H9 (cell line): Measurements from ENCODE around the gene PON2. TPM values are rescaled to one million over a fixed set of nuclear protein-coding genes. Genes with fewer than 3 reads are reported as not detected.

Source experiments
- DNase-seq: peaks from one replicate; pipeline ENCODE4 v3.0.0-alpha.2; 2017
- H2AFZ ChIP-seq: one replicate; pipeline ENCODE4 v1.6.1; 2013; ENCODE audit warnings: mild to moderate bottlenecking, low read length, control low read depth, moderate library complexity
- H2AK5ac ChIP-seq: 2 replicates; pipeline ENCODE4 v1.6.1; 2013; ENCODE audit warnings: low read length, control low read depth, mixed read lengths; ENCODE audit not compliant: insufficient read length
- H2BK120ac ChIP-seq: one replicate; pipeline ENCODE4 v1.6.1; 2013; ENCODE audit warnings: low read depth, mild to moderate bottlenecking, low read length, control low read depth, inconsistent platforms; ENCODE audit not compliant: poor library complexity, severe bottlenecking
- H2BK12ac ChIP-seq: 2 replicates; pipeline ENCODE4 v1.6.1; 2013; ENCODE audit warnings: low read length, control low read depth, mixed read lengths, low read depth; ENCODE audit not compliant: insufficient read length
- H2BK15ac ChIP-seq: 2 replicates; pipeline ENCODE4 v1.6.1; 2013; ENCODE audit warnings: low read depth, low read length, control low read depth
- H2BK20ac ChIP-seq: one replicate; pipeline ENCODE4 v1.6.1; 2013; ENCODE audit warnings: low read depth, mild to moderate bottlenecking, low read length, control low read depth, inconsistent platforms; ENCODE audit not compliant: poor library complexity, severe bottlenecking
- H2BK5ac ChIP-seq: 2 replicates; pipeline ENCODE4 v1.6.1; 2013; ENCODE audit warnings: low read length, control low read depth, mixed read lengths; ENCODE audit not compliant: insufficient read length
- H3K14ac ChIP-seq: 2 replicates; pipeline ENCODE4 v1.6.1; 2013; ENCODE audit warnings: low read length, control low read depth; ENCODE audit not compliant: insufficient read depth
- H3K18ac ChIP-seq: 2 replicates; pipeline ENCODE4 v1.6.1; 2013; ENCODE audit warnings: low read depth, mild to moderate bottlenecking, mixed read lengths, low read length, control low read depth; ENCODE audit not compliant: insufficient read length
- H3K23ac ChIP-seq: 2 replicates; pipeline ENCODE4 v1.6.1; 2013; ENCODE audit warnings: low read length, control low read depth, mixed read lengths, low read depth; ENCODE audit not compliant: insufficient read length
- H3K23me2 ChIP-seq: 2 replicates; pipeline ENCODE4 v1.6.1; 2013; ENCODE audit warnings: low read depth, mild to moderate bottlenecking, mixed read lengths, low read length, control low read depth; ENCODE audit not compliant: insufficient read length, poor library complexity, severe bottlenecking
- H3K27ac ChIP-seq: 2 replicates; pipeline ENCODE4 v1.5.1; 2013; ENCODE audit warnings: low read length, control low read depth, mixed read lengths, low read depth; ENCODE audit not compliant: insufficient read length
- H3K27me3 ChIP-seq: 2 replicates; pipeline ENCODE4 v1.6.1; 2013; ENCODE audit warnings: low read length, control low read depth, inconsistent platforms; ENCODE audit not compliant: insufficient read depth
- H3K4ac ChIP-seq: 2 replicates; pipeline ENCODE4 v1.6.1; 2013; ENCODE audit warnings: low read depth, mild to moderate bottlenecking, control low read depth, inconsistent platforms, low read length, moderate library complexity
- H3K4me1 ChIP-seq: 2 replicates; pipeline ENCODE4 v1.6.1; 2013; ENCODE audit warnings: low read length, control low read depth, inconsistent platforms; ENCODE audit not compliant: insufficient read depth
- H3K4me2 ChIP-seq: 2 replicates; pipeline ENCODE4 v1.6.1; 2013; ENCODE audit warnings: low read length, control low read depth, mixed read lengths; ENCODE audit not compliant: insufficient read length, insufficient read depth
- H3K56ac ChIP-seq: 2 replicates; pipeline ENCODE4 v1.6.1; 2013; ENCODE audit warnings: low read depth, mild to moderate bottlenecking, mixed read lengths, low read length, control low read depth; ENCODE audit not compliant: insufficient read length
- H3K79me1 ChIP-seq: 2 replicates; pipeline ENCODE4 v1.6.1; 2013; ENCODE audit warnings: low read depth, mild to moderate bottlenecking, moderate library complexity, low read length, control low read depth, inconsistent platforms; ENCODE audit not compliant: insufficient read depth, poor library complexity, severe bottlenecking
- H3K79me2 ChIP-seq: 2 replicates; pipeline ENCODE4 v1.6.1; 2013; ENCODE audit warnings: low read length, control low read depth, inconsistent platforms; ENCODE audit not compliant: insufficient read depth
- H3K9ac ChIP-seq: 2 replicates; pipeline ENCODE4 v1.6.1; 2013; ENCODE audit warnings: low read length, control low read depth, mixed read lengths; ENCODE audit not compliant: insufficient read length; ENCODE audit errors: extremely low read depth
- H3K9me3 ChIP-seq: one replicate; pipeline ENCODE4 v1.6.1; 2013; ENCODE audit warnings: low read depth, low read length, inconsistent platforms; ENCODE audit not compliant: control insufficient read depth
- H3T11ph ChIP-seq: one replicate; pipeline ENCODE4 v1.6.1; 2013; ENCODE audit warnings: mild to moderate bottlenecking, low read length, control low read depth, inconsistent platforms
- H4K20me1 ChIP-seq: one replicate; pipeline ENCODE4 v1.6.1; 2013; ENCODE audit not compliant: control insufficient read depth, insufficient read length, insufficient read depth
- H4K5ac ChIP-seq: 2 replicates; pipeline ENCODE4 v1.6.1; 2013; ENCODE audit warnings: low read depth, mild to moderate bottlenecking, mixed read lengths, low read length, control low read depth; ENCODE audit not compliant: insufficient read length
- H4K8ac ChIP-seq: replicated peaks from 2 replicates; pipeline ENCODE4 v1.6.1; 2013; ENCODE audit warnings: low read length, control low read depth, mixed read lengths, low read depth; ENCODE audit not compliant: insufficient read length
- H4K91ac ChIP-seq: 2 replicates; pipeline ENCODE4 v1.6.1; 2013; ENCODE audit warnings: low read depth, mild to moderate bottlenecking, moderate library complexity, mixed read lengths, low read length, control low read depth; ENCODE audit not compliant: insufficient read length
- H3K27ac Mint-ChIP-seq, 3 experiments: 2 replicates in 2 of 3; 3 replicates in 1 of 3; pipeline ENCODE4 v1.8.0; 2020 to 2021; ENCODE audit warnings: mixed read lengths in 3 of 3, mild to moderate bottlenecking in 1 of 3, moderate library complexity in 1 of 3
- H3K27me3 Mint-ChIP-seq: 2 replicates; pipeline ENCODE4 v1.8.0; 2021; ENCODE audit warnings: low read depth, mild to moderate bottlenecking, moderate library complexity, mixed read lengths
- H3K36me3 Mint-ChIP-seq, 3 experiments: 2 replicates in 2 of 3; 3 replicates in 1 of 3; pipeline ENCODE4 v1.8.0; 2020 to 2021; ENCODE audit warnings: low read depth in 3 of 3, mixed read lengths in 3 of 3; ENCODE audit not compliant: insufficient read depth in 1 of 3
- H3K4me1 Mint-ChIP-seq, 2 experiments: 2 replicates each; pipeline ENCODE4 v1.8.0; 2020; ENCODE audit warnings: mixed read lengths in 2 of 2
- H3K4me3 Mint-ChIP-seq, 2 experiments: 2 replicates in 1 of 2; 3 replicates in 1 of 2; pipeline ENCODE4 v1.8.0; 2020 to 2021; ENCODE audit warnings: mild to moderate bottlenecking in 2 of 2, mixed read lengths in 2 of 2, moderate library complexity in 1 of 2
- H3K9me3 Mint-ChIP-seq, 2 experiments: 2 replicates in 1 of 2; 3 replicates in 1 of 2; pipeline ENCODE4 v1.8.0; 2020; ENCODE audit warnings: mild to moderate bottlenecking in 2 of 2, mixed read lengths in 2 of 2, moderate library complexity in 1 of 2
- CTCF ChIP-seq: fragments of 200-600 bp; sonication (generic); conservative IDR thresholded peaks from 3 replicates; pipeline ENCODE4 v1.8.0; 2021; ENCODE audit warnings: antibody characterized with exemption, mild to moderate bottlenecking
- WGBS: extraction: QIAGEN DNeasy Blood & Tissue Kit; methylation state at CpG from one replicate; pipeline ENCODE4 v1.1.7; 2013; ENCODE audit warnings: missing lambda C conversion rate, low lambda C conversion rate, mixed read lengths; ENCODE audit not compliant: insufficient read length; ENCODE audit errors: extremely low coverage; 5-methylcytosine and 5-hydroxymethylcytosine counted together
- total RNA-seq: library from RNA; stranded (reverse); gene quantifications from 2 replicates; pipeline ENCODE4 v1.2.1, GENCODE V29; 2021

Gene PON2
- total RNA-seq, 1 experiment from 2014 or later, result 26.7 TPM

GRCh38 chr7:95405208-95405607 is 29.6 kb downstream of the PON2 start:
- Histone ChIP-seq H3K9ac (no peak overlapping the region), H2BK15ac (no peak overlapping the region)
- H3K4me3 Mint-ChIP-seq, result no peak overlapping the region

More at GRCh38 chr7:95405208-95405607, 29.6 kb downstream of the PON2 start:
- H3K27me3 Mint-ChIP-seq, result no peaks in the 10 kb centered on the region
- Histone ChIP-seq H3K4ac (no peak overlapping the region), H3K79me2 (no peaks in the 10 kb centered on the region), H3K4me2 (no peak overlapping the region), H3K79me1 (no peaks in the 10 kb centered on the region), H2BK20ac (no peak overlapping the region), H2BK5ac (no peak overlapping the region), H4K8ac (no peak overlapping the region), H3K23me2 (no peaks in the 10 kb centered on the region), H3K14ac (no peak overlapping the region), H3K4me1 (no peaks in the 10 kb centered on the region), H2AFZ (no peak overlapping the region), H3K9me3 (no peaks in the 10 kb centered on the region), H3K23ac (no peak overlapping the region), H3K56ac (no peak overlapping the region), H3K18ac (no peak overlapping the region), H3K27ac (no peak overlapping the region), H4K91ac (no peak overlapping the region), H4K20me1 (no peaks in the 10 kb centered on the region), H3K27me3 (no peaks in the 10 kb centered on the region), H2BK12ac (no peak overlapping the region), H3T11ph (no peak overlapping the region), H2BK120ac (no peak overlapping the region), H4K5ac (no peak overlapping the region), H2AK5ac (no peak overlapping the region)
- no peaks in the 10 kb centered on the region for H3K9me3 Mint-ChIP-seq
- TF ChIP-seq CTCF, result no peak
- peaks cover 8 to 9% of the 10 kb centered on the region in 2 experiments for H3K4me1 Mint-ChIP-seq
- H3K36me3 Mint-ChIP-seq, result peaks cover 0 to 14% (median 12%) of the 10 kb centered on the region in 3 experiments; a peak in 4 of 7 replicates
- no peak for DNase-seq
- H3K27ac Mint-ChIP-seq, result no peak overlapping the region
- WGBS, result no CpG with 5 or more reads among the region's 3 CpGs
